CD4-positive, alpha-beta T cell (primary cell): ENCODE results near the gene CAPZB. TPM values are rescaled to one million over a fixed set of nuclear protein-coding genes. Genes with fewer than 3 reads are reported as not detected.
"Not testable (repeated sequence)": the region's sequence is repeated elsewhere in the genome, so short reads cannot be mapped to it uniquely, and the experiment has no call there.

ENCODE experiments used
- ATAC-seq: fragments of 200-7000 bp; cut with Tn5 transposase; one replicate; pipeline ENCODE4 v1.10.0; 2022; ENCODE audit warnings: mild to moderate bottlenecking; ENCODE audit not compliant: poor library complexity
- CTCF ChIA-PET: fragments of 350-600 bp; sonication (Branson Sonifier 250); formaldehyde crosslinking; loops from one replicate; lab custom pipeline; 2021; ENCODE audit warnings: antibody characterized with exemption, inconsistent platforms; lab: Charles Lee
- POLR2A ChIA-PET: fragments of 350-600 bp; sonication (Branson Sonifier 250); formaldehyde crosslinking; loops from one replicate; lab custom pipeline; 2021; ENCODE audit warnings: antibody characterized with exemption, inconsistent platforms; lab: Charles Lee
- DNase-seq, 14 experiments: peaks; one replicate each; pipeline ENCODE4 v3.0.0-alpha.2; 2013 to 2020; ENCODE audit warnings: mixed read lengths in 2 of 14
- H3K27ac ChIP-seq, 2 donors: one replicate each; pipeline versions ENCODE4 v1.5.1 to v1.7.0; 2013; ENCODE audit warnings: low read length in 2 of 2, low read depth in 1 of 2, mild to moderate bottlenecking in 1 of 2
- H3K27me3 ChIP-seq, 2 experiments: 1 replicate in 1 of 2; 2 replicates in 1 of 2; pipeline versions ENCODE4 v1.6.1 to v1.7.0; 2013; ENCODE audit warnings: low read length in 2 of 2, control low read depth in 1 of 2, mild to moderate bottlenecking in 1 of 2, moderate library complexity in 1 of 2; ENCODE audit not compliant: insufficient read depth in 2 of 2, control insufficient read depth in 1 of 2
- H3K36me3 ChIP-seq: one replicate; pipeline ENCODE4 v1.6.1; 2013; ENCODE audit warnings: low read length, control low read depth; ENCODE audit not compliant: insufficient read depth
- H3K4me1 ChIP-seq: one replicate; pipeline ENCODE4 v1.6.1; 2013; ENCODE audit warnings: low read length, control low read depth; ENCODE audit not compliant: insufficient read depth
- H3K4me3 ChIP-seq: one replicate; pipeline ENCODE4 v1.5.1; 2013; ENCODE audit warnings: mild to moderate bottlenecking, low read length, moderate library complexity
- H3K9me3 ChIP-seq, 2 experiments: 1 replicate in 1 of 2; 2 replicates in 1 of 2; pipeline versions ENCODE4 v1.6.1 to v1.7.0; 2013; ENCODE audit warnings: low read length in 2 of 2, mild to moderate bottlenecking in 2 of 2, control low read depth in 1 of 2, moderate library complexity in 1 of 2; ENCODE audit not compliant: control insufficient read depth in 1 of 2, insufficient read depth in 1 of 2
- H3K27ac Mint-ChIP-seq: one replicate; pipeline ENCODE4 v1.8.0; 2020; ENCODE audit warnings: mixed read lengths
- H3K27me3 Mint-ChIP-seq: one replicate; pipeline ENCODE4 v1.8.0; 2021; ENCODE audit warnings: mixed read lengths
- H3K36me3 Mint-ChIP-seq: one replicate; pipeline ENCODE4 v1.8.0; 2021; ENCODE audit warnings: low read depth, mixed read lengths
- H3K4me1 Mint-ChIP-seq: one replicate; pipeline ENCODE4 v1.8.0; 2021; ENCODE audit warnings: low read depth, mixed read lengths
- H3K4me3 Mint-ChIP-seq: one replicate; pipeline ENCODE4 v1.8.0; 2020; ENCODE audit warnings: mild to moderate bottlenecking, mixed read lengths
- H3K9me3 Mint-ChIP-seq: one replicate; pipeline ENCODE4 v1.8.0; 2020; ENCODE audit warnings: mixed read lengths
- intact Hi-C, 2 experiments: fragments of 100-400 bp; cut with DNase I in 1 of 2; cut with micrococcal nuclease in 1 of 2; formaldehyde crosslinking; loops; one replicate each; pipeline versions ENCODE4 v1.15.1 to v1.9.0; 2023 to 2025; cut with DNase I, micrococcal nuclease
- total RNA-seq, 174 experiments: library from RNA in 2 of 174; stranded (reverse) in 2 of 174; gene quantifications; one replicate each; pipeline ENCODE4 v1.2.3 and lab custom pipeline; 2021 to 2026
- TF ChIP-seq, protein P1 (sequence below): fragments of 200-600 bp; IDR thresholded peaks from one replicate; pipeline ENCODE4 v1.8.0; 2022; ENCODE audit warnings: antibody characterized with exemption, mild to moderate bottlenecking

Gene CAPZB
- total RNA-seq, 2 experiments from 2014 or later = 168 to 173 TPM

DNA sequence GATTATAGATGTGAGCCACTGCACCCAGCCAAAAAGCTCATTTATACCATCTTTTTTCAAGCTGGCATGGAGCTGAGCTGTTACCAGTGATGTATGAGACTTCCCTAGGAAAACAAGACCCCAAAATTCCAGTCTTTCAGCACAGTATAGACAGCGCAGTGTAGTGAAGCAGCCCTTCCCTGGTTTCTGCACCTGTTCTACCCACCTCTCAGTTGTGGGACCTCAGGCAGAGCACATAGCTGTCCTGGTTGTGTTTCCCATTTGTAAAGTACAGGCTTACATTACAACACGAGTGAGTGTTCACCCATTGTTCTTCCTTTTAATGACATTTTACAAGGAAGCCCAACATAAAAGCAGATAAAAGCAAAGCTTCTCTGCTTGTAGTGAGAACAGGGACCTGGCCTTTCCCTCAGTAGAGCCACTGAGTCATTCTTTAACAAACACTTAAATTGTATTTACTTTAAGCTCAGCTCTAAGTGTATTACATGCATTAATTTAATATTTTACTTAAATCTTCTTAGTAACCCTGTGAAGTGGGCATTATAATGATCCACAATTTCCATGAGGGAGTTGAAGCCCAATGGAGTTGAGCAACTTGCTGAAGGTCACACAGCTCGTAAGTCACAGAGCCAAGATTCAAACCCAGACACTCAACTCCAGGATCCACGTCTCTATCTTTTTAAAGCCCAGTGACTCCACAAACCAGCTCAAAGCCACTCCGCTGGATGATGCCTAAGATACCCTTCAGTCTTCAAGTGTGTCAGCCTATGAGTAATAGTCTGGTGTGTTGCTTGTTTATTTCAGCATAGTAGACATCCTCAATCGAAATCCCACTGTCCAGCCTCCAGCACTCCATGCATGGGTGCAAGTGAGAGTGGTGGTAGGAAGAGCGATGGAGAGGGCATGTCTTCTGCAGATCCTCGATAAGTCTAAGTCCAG is 40.5 kb upstream of the CAPZB start:
- CTCF ChIA-PET = interaction anchor here (1.5 kb wide), 1 partner anchor 56 kb away, joined by 4 read pairs; no protein-coding TSS in a partner anchor
- no peaks in the 10 kb centered on the region for H3K27me3 ChIP-seq
- H3K27ac Mint-ChIP-seq = no peak overlapping the region
- no peak for ATAC-seq
- H3K9me3 ChIP-seq = peaks cover 0 to 9% of the 10 kb centered on the region in 2 experiments
- POLR2A ChIA-PET = no interaction called here
- no peak for DNase-seq
- intact Hi-C loops = no loop called here
- H3K4me1 Mint-ChIP-seq = no peaks in the 10 kb centered on the region
- TF ChIP-seq, protein P1, sequence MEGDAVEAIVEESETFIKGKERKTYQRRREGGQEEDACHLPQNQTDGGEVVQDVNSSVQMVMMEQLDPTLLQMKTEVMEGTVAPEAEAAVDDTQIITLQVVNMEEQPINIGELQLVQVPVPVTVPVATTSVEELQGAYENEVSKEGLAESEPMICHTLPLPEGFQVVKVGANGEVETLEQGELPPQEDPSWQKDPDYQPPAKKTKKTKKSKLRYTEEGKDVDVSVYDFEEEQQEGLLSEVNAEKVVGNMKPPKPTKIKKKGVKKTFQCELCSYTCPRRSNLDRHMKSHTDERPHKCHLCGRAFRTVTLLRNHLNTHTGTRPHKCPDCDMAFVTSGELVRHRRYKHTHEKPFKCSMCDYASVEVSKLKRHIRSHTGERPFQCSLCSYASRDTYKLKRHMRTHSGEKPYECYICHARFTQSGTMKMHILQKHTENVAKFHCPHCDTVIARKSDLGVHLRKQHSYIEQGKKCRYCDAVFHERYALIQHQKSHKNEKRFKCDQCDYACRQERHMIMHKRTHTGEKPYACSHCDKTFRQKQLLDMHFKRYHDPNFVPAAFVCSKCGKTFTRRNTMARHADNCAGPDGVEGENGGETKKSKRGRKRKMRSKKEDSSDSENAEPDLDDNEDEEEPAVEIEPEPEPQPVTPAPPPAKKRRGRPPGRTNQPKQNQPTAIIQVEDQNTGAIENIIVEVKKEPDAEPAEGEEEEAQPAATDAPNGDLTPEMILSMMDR = no peak
- H3K4me1 ChIP-seq = no peaks in the 10 kb centered on the region
- no peaks in the 10 kb centered on the region for H3K27me3 Mint-ChIP-seq
- H3K4me3 ChIP-seq = no peak overlapping the region
- no peaks in the 10 kb centered on the region for H3K36me3 Mint-ChIP-seq
- H3K27ac ChIP-seq = no peak overlapping the region
- no peaks in the 10 kb centered on the region for H3K36me3 ChIP-seq
- no peaks in the 10 kb centered on the region for H3K9me3 Mint-ChIP-seq
- no peak overlapping the region for H3K4me3 Mint-ChIP-seq

DNA sequence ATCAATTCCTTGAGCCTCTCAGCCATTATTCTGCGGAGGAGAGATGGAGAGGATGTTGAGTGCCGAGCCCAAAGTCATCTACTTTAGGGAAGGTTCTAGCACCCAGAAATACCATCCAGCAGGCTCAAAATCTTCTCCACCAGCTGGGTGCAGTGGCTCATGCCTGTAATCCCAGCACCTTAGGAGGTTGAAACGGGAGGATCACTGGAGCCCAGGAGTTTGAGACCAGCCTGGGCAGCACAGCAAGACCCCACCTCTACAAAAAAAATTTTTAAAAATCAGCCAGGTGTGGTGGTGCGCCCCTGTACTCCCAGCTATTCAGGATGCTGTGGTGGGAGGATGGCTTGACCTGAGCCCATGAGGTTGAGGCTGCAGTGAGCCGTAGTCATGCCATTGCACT is 39.5 kb upstream of the CAPZB start:
- intact Hi-C loops = no loop called here
- Histone ChIP-seq H3K27me3 (no peaks in the 10 kb centered on the region), H3K9me3 (peaks cover 0 to 5% of the 10 kb centered on the region in 2 experiments), H3K4me1 (no peaks in the 10 kb centered on the region), H3K36me3 (no peaks in the 10 kb centered on the region), H3K4me3 (no peak overlapping the region), H3K27ac (no peak overlapping the region)
- no peak for DNase-seq
- no peak for ATAC-seq
- Mint-ChIP-seq H3K27me3 (no peaks in the 10 kb centered on the region), H3K27ac (no peak overlapping the region), H3K36me3 (no peaks in the 10 kb centered on the region), H3K4me1 (peaks cover 2% of the 10 kb centered on the region), H3K9me3 (no peaks in the 10 kb centered on the region), H3K4me3 (no peak overlapping the region)
- ChIA-PET CTCF (interaction anchor here (1.5 kb wide), 1 partner anchor 57 kb away, joined by 4 read pairs; no protein-coding TSS in a partner anchor), POLR2A (no interaction called here)
- TF ChIP-seq, protein P1 = no peak

DNA sequence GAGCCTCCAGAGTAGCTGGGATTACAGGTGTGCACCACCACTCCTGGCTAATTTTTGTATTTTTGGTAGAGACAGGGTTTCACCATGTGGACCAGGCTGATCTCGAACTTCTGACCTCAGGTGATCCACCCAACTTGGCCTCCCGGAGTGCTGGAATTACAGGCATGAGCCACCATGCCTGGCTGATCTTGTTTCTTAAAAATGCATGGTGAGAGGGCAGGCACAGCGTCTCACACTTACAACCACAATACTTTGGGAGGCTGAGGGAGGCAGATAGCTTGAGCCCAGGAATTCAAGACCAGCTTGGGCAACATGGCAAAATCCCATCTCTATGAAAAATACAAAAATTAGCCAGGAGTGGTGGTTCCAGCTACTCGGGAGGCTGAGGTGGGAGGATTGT is 37.2 kb upstream of the CAPZB start:
- H3K27ac Mint-ChIP-seq, H3K27me3 Mint-ChIP-seq, DNase-seq, H3K36me3 Mint-ChIP-seq, H3K27me3 ChIP-seq, H3K4me3 Mint-ChIP-seq, H3K9me3 ChIP-seq, ATAC-seq, intact Hi-C loops, H3K36me3 ChIP-seq, H3K4me1 ChIP-seq, H3K9me3 Mint-ChIP-seq, H3K4me3 ChIP-seq, POLR2A ChIA-PET, CTCF ChIA-PET, H3K27ac ChIP-seq: not testable (repeated sequence)
- peaks cover 15% of the 10 kb centered on the region for H3K4me1 Mint-ChIP-seq
